ENCODE data around the gene FBXL15. TPM values are rescaled to one million over a fixed set of nuclear protein-coding genes. Genes with fewer than 3 reads are reported as not detected.

Gene FBXL15
- total RNA-seq, 1 donor from 2014 or later, result 6.3 TPM

DNA sequence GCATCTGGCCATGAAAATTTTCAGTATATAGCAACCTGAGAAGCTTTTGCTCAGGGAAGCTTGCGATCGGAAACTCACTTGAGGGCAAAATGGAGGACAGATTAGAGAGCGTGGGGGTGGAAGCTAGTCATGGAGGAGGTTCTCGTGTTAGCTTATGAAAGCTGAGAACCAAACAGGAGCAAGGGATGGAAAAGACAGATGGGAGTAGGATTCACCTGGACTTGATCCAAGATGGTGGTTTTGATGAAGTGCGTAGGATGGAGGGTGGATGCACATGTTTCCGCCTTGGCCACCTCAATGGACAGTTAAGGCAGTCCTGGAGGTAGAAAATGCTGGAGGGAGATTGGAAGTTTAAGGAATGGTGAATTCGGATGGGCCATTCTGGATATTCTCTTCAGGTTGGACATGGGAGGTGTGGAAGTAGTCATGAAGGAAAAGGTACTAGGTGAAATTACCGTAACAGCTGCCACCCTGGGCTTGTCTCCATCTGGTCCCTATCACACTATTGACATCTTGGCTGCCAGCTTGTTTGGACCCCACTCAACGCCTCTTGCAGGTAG is 37.0 kb downstream of the FBXL15 start:
- DNase-seq, result no peak

DNA sequence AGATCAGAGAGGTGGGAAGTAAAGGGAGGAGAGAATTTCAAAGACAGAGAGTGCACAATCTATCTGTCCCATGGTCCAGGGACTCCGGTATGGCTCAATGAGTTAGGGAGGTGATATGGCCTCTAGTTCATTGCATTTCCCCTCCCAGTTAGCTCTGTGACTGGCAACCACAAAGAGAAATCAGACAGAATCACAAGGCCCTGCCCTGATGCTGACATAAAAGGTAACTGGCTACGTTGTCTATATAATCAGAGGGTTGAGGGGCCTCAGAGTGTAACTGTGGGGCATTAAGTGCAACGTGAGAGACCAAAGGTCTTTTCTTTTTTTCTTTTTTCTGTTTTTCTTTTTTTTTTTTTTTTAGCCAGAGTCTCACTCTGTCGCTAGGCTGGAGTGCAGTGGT is 38.0 kb downstream of the FBXL15 start:
- DNase-seq, result no peak

DNA sequence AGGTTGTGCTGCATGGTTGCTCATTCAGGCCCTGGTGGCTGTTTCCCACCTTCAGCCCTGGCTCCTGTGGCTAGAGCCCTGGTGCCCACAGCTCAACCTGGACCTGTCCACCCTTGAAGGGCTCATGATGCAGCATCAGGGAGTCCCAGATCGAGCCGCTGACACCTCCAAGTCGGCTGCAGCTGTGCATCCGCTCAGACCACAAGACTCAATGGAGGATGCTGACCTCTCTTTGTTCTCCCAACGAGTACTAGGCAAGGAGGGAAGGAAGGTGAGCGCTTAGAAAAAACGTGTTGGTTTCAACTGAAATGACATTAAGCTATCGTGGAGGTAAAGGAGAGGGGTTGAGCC is 40.2 kb downstream of the FBXL15 start:
- DNase-seq, result no peak

DNA sequence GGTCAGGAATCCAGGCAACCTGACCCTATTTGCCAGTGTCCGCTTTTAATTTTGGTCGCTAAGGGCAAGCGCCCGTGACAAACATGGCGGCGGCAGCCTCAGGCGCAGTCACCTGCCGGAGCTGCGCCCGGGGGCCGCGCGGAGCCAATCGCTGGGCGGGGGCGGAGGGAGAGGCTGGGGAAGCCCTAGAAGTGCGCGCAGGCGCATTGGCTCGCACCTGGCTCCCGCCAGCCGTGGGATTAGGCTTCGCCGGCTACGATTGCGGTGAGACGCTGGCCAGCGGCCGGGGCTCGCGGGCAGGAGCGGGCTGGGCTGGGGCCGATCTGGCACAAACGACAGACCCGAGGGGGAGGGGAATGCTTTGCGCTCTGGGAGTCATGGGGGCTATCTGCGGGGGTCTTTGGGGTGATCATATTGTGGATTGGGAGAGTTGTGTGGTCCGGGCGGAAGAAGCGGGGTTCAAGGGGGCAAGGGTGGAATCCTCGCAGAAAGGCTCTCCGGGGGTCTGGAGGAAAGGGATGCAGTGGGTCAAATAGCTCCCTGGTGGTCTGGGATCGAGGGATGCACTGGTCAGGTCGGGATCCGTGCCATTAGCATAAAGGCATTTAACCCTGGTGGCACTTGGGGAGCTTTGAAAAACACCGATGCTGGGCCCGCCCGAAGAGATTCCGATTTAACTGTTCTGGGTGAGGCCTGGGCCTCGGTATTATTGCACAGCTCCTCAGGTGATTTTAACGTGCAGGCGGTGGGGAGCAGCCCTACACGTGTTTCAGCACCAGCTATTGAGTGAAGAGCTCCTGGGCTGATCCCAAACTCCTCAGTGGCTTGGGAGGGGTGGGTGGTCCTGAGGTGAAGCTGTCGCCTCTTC is 40.8 kb downstream of the FBXL15 start:
- DNase-seq, result peak; percentile 95

DNA sequence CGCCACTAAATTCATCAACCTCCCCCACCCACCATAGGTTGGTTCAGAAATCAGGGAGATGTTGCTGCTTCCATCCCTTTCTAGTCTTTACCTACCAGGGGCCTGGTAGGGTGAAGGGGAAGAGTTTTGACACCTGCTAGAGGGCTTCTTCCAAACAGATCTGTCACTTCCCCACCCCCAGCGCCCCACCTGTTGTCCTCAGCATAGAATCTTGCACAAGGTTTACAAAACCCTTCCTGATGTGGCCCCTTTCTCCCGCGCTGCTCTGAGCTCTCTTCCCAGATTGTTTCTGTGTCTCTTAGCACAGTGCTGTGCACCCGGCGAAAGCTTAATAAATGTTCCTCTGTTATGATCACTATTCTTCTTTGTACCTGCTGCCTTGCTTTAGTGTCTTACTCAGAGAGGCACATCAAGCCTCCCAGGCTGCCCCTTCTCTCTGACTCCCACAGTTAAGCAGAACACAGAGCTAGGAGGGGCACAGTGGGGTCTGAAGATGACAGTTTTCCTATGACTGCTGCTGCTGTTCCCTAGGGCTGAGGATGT is 41.9 kb downstream of the FBXL15 start:
- no peak for DNase-seq

DNA sequence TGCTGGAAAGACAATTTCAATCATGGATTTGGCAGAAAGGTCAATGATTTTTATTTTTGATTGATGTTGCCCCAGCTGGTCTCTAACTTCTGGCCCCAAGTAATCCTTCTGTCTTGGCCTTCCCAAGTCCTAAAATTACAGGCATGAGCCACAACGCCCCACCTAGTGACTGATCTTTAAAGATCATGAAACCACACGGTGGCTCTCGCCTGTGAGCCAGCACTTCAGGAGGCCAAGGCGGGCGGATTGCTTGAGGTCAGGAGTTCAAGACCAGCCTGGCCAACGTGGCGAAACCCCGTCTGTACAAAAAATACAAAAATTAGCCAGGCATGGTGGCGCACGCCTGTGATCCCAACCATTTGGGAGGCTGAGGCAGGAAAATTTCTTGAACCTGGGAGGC is 43.3 kb downstream of the FBXL15 start:
- DNase-seq, result no peak

DNA sequence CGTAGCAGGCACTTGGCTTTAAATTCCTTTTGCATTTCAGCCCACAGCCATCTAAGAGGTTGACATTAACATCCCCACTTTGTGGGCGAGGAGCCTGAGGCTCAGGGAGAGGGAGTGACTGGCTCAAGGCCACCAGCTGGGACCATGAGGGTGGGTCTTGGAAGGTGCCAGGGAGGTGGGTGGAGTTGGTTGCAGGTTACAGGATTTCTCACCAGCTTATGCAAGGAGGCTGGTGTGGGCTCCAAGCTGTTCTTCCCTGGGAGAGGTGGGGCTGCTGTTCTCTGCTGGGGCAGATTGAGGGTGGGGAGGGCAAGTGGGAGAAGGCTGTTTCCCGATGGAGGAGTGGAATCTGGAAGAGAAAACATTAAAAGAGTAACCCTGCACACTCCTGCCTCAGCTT is 44.8 kb downstream of the FBXL15 start:
- no peak for DNase-seq

DNA sequence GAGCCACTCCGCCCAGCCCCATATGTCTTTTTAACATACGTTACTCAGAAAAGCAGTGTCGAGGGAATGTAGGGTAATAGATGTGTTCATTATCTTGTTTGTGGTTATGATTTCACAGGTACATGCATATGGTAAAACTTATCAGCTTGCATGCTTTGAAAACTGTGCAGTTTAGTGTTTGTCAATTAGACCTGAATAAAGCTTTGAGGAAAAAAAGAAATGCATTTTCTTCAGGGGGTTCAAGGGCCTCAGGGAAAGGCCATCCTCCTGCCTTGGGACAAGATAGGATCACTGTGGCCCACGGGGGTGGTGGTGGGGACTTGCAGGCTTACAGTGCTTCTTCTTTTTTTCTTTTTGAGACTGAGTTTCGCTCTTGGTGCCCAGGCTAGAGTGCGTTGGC is 46.7 kb downstream of the FBXL15 start:
- no peak for DNase-seq

DNA sequence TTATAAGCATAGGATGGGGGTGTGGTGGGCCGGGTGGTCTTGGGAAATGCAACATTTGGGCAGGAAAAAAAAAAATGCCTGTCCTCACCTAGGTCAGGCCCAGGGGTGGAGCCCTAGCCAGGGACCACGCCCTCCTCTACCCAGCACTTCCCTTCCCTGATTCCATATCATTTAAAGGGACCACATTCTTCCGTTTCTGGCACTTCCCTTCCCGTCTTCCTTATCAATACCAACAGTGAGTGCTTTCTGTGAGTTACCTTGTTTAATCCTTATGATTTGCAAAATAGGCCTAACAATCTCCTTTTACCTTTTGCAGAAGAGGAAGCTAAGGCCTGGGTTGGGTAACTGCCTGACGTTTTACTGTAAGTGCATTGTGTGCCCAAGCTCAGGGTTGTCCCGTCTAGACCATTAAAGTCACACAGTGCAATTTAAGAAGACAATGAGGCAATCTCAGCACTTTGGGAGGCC is 47.4 kb downstream of the FBXL15 start:
- DNase-seq, result no peak

DNA sequence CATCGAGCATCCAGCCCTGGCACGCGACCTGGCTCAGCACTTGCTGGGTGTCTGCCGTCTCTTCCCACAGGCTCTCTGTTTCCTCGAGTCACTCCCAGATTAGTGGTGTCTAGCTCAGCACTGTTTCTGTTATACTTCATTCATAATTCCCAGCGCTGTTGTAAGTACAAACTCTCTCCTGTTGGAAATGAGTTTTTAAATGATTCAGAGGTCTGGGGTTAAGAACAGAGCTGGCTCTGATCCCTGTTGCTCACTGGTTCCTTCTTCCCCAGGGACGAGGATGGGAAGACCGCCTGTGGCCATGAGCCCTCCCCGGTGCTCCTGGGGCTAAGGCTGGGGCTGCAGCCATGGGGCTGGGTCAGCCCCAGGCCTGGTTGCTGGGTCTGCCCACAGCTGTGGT is 48.0 kb downstream of the FBXL15 start:
- DNase-seq, result no peak

DNA sequence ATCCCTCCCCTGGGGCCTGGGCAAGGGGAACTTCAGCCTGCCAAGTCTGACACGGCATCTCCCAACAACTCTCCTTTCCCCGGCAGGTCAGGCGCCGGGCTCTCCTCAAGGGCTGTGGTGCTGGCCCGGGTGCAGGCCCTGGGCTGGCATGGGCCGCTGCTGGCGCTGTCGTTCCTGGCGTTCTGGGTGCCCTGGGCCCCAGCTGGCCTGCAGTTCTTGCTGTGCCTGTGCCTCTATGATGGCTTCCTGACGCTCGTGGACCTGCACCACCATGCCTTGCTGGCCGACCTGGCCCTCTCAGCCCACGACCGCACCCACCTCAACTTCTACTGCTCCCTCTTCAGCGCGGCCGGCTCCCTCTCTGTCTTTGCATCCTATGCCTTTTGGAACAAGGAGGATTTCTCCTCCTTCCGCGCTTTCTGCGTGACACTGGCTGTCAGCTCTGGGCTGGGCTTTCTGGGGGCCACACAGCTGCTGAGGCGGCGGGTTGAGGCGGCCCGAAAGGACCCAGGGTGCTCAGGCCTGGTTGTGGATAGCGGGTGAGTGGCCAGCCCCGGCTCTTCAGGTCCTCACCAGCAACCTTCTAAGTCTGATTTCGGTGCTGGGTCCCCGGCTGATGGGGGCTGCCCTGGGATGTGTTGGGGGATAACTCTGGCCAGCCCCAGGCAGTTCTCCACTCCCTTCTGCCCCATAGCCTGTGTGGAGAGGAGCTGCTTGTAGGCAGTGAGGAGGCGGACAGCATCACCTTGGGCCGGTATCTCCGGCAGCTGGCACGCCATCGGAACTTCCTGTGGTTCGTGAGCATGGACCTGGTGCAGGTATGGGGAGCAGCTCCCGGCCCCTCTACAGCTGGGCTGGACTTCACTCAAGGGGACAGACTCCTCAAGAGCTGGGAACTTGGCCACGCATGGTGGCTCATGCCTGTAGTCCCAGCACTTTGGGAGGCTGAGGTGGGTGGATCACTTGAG is 50.2 kb downstream of the FBXL15 start:
- DNase-seq, result no peak

Small RNA genes lying within 50 kb of the gene (small RNA-seq; reads per million reads assigned to genes)
- 725 reads per million, percentile 98 among the genes with 10 or more reads in this experiment for gene MIR146B (ENCODE audit: low replicate concordance)

Other genes with a start within 250 kb of the FBXL15 start
- not detected for gene ELOVL3, start 194.5 kb upstream of the FBXL15 start, total RNA-seq
- 3.2 TPM for gene PITX3, start 179.3 kb upstream of the FBXL15 start, total RNA-seq
- gene GBF1, start 175.3 kb upstream of the FBXL15 start, total RNA-seq, result 37.4 TPM
- 19.8 TPM for gene NFKB2, start 25.1 kb upstream of the FBXL15 start, total RNA-seq
- 6.2 TPM for gene PSD, start 2.1 kb upstream of the FBXL15 start, total RNA-seq
- 54.5 TPM for gene CUEDC2, start 11.7 kb downstream of the FBXL15 start, total RNA-seq
- not detected for gene C10orf95, start 30.7 kb downstream of the FBXL15 start, total RNA-seq
- gene ACTR1A, start 81.9 kb downstream of the FBXL15 start, total RNA-seq, result 75.2 TPM
- 10.8 TPM for gene SUFU, start 83.1 kb downstream of the FBXL15 start, total RNA-seq
- gene TRIM8, start 223.6 kb downstream of the FBXL15 start, total RNA-seq, result 82.2 TPM